HG02610 (cell line): ENCODE data around the gene TPSB2.
"Not testable (repeated sequence)": the region's sequence is repeated elsewhere in the genome, so short reads cannot be mapped to it uniquely, and the experiment has no call there.

Experiments used
- ATAC-seq: cut with Tn5 transposase; IDR thresholded peaks from one replicate; pipeline ENCODE4 v1.9.1; 2021; ENCODE audit warnings: mild to moderate bottlenecking, moderate library complexity; ENCODE audit not compliant: unreplicated experiment

Gene TPSB2

GRCh38 chr16:1230084-1230470, at the start of gene TPSB2:
Gene TPSB2, minus strand, starts transcription at chr16:1230184. Its CDS starts 233 bp downstream, at chr16:1229951.
- not testable (repeated sequence) for ATAC-seq

GRCh38 chr16:1279081-1279944, 49.3 kb upstream of the TPSB2 start:
- no peak for ATAC-seq

GRCh38 chr16:1278477-1278876, 48.5 kb upstream of the TPSB2 start:
- ATAC-seq = no peak

GRCh38 chr16:1277617-1278282, 47.8 kb upstream of the TPSB2 start:
- ATAC-seq = no peak

GRCh38 chr16:1277151-1277598, 47.2 kb upstream of the TPSB2 start:
- ATAC-seq = no peak

- ATAC-seq = no peak
These were observed 46.5 kb upstream of the TPSB2 start for GRCh38 chr16:1276580-1276878.

GRCh38 chr16:1275791-1276579, 46.0 kb upstream of the TPSB2 start:
- ATAC-seq = no peak

- ATAC-seq = no peak
These were observed 44.8 kb upstream of the TPSB2 start for GRCh38 chr16:1274767-1275166.

GRCh38 chr16:1273816-1274215, 43.8 kb upstream of the TPSB2 start:
- ATAC-seq = no peak

- ATAC-seq = no peak
These were observed 42.6 kb upstream of the TPSB2 start for GRCh38 chr16:1272453-1273198.

- ATAC-seq = not testable (repeated sequence)
These were observed 41.9 kb upstream of the TPSB2 start for GRCh38 chr16:1271724-1272413.

GRCh38 chr16:1271380-1271723, 41.4 kb upstream of the TPSB2 start:
- no peak for ATAC-seq

- ATAC-seq = not testable (repeated sequence)
These were observed 39.4 kb upstream of the TPSB2 start for GRCh38 chr16:1269418-1269817.

GRCh38 chr16:1265826-1266225, 35.8 kb upstream of the TPSB2 start:
- ATAC-seq = no peak

- no peak for ATAC-seq
These were observed 35.2 kb upstream of the TPSB2 start for GRCh38 chr16:1265090-1265630.

- ATAC-seq = no peak
These were observed 34.5 kb upstream of the TPSB2 start for GRCh38 chr16:1264345-1265089.

- no peak for ATAC-seq
These were observed 33.8 kb upstream of the TPSB2 start for GRCh38 chr16:1263591-1264344.

GRCh38 chr16:1262846-1263221, 32.9 kb upstream of the TPSB2 start:
- no peak for ATAC-seq
